Kidney tubule cell (primary cell): ENCODE data around the gene FAT3.

Experiments used
- DNase-seq: peaks from one replicate; pipeline ENCODE4 v3.0.0-alpha.2; 2018; ENCODE audit warnings: low spot score

Gene FAT3

DNA sequence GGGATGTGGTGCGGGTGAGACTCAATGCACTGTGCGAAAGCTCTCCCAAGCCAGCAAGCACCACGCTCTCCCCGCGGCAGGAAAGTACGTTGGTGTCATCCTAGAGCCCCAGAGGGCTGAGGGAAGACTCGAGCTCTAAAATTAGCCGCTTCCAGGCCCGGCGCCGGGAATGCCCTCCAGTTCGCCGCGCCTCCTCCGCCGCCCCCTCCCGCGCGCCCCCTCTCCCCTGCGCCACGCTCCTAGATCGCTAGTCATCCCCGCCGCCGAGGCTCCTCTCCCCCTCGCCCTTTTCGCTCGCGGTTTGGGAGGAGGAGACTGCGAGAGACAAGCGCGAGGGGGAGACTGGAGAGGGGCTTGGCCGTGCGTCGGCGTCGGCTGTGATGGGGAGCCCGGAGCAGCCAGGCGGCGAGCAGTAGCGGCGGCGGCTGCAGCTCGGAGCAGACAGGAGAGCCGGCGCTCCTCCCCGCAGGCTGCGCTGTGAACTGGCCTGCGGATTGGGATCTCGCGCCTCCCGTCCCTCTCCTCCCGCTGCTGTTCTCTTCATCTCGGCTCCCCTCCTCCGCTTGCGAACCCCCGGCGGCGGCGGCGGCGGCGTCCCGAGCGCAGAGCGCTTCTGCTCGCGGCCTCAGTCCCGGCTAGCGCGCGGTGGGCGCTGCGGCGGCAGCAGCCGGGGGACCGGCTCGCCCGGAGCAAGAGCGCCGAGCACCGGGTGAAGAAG lies at the start of gene FAT3:
Gene FAT3 (plus strand): TSS at position 412 of the 718 bp plus-strand sequence. CDS start 127,295 bp downstream, outside the sequence.
- DNase-seq, result peak; percentile 53

- no peak for DNase-seq
Observed at GRCh38 chr11:92179017-92179670, 45.5 kb upstream of the FAT3 start.

- no peak for DNase-seq
Observed at GRCh38 chr11:92180226-92180625, 44.4 kb upstream of the FAT3 start.

DNA sequence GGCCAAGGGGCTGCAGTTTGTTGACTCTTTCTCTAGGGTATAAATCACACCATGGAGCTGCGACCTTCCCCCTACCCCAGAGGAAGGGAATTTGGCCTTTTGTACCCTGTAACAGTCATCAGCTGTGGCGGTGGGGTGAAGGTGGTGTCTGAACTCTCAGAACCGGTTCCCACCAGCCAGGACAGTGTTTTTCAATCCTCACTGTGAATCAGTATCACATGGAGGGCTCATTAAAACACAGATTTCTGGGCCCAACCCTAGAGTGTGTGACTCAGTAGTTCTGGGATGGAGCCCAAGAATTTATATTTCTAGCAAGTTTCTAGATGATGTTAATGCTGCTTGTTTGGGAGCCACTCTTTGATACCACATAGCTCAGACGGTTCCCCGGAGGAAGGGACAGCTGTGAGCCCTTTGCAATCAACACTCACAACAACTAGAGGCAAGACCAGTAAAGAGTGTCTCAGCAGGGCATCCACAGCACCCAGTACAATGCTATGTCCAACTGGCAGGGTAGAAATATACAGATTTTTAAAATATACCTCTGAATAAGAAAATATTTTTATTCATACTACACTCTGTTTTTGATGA lies 43.9 kb upstream of the FAT3 start:
- DNase-seq, result peak; percentile 73

DNA sequence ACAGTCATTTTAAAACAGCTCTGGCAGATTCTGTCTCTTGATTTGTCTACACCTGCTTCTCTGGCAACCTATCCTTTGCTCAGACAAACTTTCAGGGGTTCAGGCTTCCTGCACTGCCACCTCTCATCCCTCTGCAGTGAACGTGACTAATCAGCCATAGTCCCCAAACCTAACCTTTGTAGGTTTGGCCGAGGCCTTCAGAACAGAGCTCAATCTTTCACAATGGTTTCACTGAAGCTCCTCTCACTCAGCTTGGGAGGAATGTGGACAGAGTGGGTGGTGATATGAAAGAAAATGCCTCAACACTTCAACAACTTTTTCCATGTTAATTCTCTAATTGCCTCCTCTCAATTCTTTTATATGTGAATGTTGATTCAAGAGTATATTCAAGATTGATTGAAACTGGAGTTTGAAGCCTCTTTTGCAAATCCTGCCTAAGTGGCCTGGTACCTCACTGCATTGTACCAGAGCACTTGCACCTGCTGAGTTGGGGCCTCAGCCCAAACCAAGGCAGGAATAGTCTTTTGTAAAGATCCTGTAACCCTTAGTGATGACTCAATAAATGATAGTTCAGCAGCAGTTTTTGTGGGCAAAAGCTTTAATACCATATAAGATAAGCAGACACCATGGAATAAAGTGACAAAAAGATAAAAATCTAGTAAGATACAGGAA lies 33.9 kb upstream of the FAT3 start:
- no peak for DNase-seq

DNA sequence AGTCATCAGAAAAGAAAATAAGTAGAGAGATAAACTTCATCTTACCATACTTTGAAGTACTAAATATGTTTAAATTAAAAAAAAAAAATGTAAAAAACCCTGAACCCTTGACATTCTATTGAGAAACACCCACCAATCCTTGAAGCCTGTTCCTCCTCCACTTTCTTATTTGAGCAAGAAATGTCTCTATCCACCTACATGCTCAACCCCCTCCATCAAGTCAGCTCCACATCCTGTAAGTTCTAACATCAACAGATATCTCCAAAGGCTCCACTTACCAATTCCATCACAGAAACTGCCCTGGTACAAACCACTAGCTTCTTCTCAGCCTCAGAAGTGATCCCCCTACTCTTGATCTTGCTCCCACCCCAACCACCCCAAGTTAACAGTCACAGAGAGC lies 32.5 kb upstream of the FAT3 start:
- DNase-seq, result no peak

GRCh38 chr11:92198268-92198667 lies 26.4 kb upstream of the FAT3 start:
- DNase-seq, result no peak

DNA sequence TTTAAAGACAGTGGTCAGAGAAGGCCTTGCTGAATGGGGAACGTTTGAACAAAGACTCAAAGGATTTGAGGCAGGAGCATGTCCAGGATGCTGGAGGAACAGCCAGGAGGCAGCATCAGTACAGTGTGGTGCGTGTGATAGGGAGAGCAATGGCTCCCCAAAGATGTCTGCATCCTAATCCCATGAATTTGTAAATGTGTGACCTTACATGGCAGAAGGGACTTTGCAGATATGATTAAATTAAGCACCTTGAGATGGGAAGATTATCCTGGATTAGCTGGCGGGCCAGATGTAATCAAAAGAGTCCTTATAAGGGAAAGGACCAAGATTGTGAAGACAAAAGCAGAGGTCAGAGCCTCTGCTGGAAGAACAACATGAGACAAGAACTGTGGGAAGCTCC lies 24.6 kb upstream of the FAT3 start:
- DNase-seq, result no peak

GRCh38 chr11:92204731-92205130 lies 19.9 kb upstream of the FAT3 start:
- no peak for DNase-seq

GRCh38 chr11:92206441-92206840 lies 18.2 kb upstream of the FAT3 start:
- no peak for DNase-seq

DNA sequence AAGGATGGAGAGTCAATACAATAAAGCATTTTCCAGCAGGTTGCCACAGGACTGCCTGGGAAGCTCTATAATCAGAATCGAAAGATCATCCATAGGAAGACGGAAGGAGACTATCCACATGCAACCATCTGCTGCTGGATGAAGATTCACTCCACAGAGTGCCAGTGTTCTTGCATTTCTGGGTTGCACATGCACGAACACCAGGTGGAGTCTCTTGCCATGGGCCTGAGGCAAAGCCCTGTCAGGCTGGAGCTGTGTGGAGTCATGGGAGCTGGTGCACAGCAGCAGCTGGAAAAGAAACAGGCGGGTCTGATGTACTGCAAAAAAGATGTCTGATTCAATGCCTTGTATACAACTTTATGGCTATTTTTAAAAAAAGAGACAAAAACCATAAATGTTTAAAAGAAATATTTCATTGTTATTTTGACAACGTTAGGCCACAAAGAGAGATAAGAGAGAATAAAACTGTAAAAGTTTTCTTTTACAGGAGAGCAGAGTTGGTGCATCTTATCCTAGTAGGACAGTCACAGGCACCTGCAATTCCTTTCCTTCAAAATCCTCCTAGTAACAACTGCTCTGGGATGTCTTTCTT lies 12.9 kb upstream of the FAT3 start:
- peak; percentile 38 for DNase-seq

DNA sequence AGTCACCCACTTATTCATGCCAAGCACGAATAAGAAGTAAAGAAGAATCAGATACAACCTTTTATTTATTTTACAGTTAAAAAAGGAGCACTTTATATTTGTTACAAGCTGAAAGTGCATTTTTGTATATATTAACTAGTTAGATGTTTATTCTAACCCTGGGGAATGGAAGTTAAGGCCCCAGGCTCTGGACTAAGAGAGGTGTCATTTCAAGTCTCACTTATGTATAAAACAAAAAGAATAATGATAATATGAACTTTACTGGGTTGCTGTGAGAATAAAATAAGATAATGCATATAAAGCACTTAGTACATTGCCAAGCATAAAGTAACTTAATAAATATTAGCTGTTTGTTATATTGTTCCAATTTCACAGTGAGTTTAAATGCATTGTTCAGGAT lies 12.1 kb upstream of the FAT3 start:
- DNase-seq, result no peak

DNA sequence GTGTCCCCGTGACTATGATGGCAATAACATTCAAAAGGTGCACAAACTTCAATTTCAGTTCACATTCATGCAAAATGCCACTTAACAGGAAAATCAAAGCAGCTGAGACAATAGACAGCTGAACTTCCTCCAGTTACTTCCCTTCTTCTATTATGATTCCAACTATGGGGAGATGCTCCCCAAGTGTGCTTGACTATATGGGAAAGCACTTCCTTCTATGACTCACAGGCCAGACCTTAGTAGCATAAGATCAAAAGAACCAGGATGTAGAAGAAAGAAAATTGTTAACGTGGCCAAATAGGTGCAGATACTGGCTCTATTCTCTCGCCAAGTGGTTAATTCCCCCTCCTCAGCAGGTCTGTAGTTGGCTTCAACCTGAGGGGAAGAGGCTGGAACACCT lies 7.8 kb upstream of the FAT3 start:
- peak; percentile 28 for DNase-seq

DNA sequence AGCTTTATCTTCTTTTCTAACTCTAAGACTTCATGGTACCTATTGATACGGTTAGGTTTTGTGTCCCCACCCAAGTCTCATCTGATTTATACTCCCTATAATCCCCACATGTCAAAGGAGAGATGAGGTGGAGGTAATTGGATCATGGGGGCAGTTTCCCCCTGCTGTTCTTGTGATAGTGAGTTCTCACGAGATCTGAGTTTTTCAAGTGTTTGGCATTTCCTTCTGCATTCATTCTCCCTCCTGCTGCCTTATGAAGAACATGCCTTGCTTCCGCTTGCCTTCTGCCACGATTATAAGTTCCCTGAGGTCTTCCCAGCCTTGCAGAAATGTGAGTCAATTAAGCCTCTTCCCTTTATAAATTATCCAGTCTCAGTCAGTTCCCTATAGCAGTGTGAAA lies 5.1 kb upstream of the FAT3 start:
- DNase-seq, result no peak

GRCh38 chr11:92222701-92223100 lies 1.9 kb upstream of the FAT3 start:
- DNase-seq, result no peak

DNA sequence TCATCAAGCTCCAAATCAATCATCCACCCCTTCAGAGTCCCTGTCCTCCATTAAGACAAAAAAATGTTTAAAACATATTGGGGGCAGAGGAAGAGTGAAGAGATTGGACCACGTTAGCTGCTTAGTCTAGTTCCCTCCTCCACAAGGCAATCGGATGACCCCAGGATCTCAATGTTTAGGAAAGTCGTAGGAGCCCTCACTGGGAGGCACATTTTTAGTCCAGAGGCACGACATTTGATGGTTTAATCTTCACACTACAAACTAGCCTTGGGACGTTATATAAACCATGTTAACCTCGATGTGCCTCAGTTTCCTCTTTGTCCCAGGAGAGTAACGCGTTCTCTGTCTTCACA lies 588 bp upstream of the FAT3 start:
- no peak for DNase-seq

DNA sequence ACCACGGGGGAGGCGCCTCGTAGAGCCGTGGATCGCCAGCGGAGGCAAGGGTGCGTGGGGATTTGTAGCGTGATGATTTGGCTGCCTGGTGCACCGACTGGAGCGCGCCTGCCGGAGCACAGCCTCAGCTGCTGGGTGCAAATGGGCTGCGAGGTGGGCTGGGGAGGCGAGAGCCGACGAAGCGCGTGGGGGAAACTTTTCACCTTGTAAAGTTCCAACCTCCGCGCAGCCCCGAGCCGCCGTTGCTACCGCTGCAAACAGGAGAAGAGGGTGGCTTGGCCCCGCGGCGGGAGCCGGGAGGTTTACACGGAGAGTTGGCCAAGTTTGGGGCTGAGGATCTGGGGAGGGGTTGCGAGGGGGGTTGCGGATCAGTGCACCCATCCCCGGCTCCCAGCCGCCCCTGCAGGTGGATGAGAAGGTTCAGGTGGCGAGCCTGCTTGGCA lies 528 bp downstream of the FAT3 start:
- DNase-seq, result no peak

- no peak for DNase-seq
Observed at GRCh38 chr11:92225568-92226330, 1.1 kb downstream of the FAT3 start.

DNA sequence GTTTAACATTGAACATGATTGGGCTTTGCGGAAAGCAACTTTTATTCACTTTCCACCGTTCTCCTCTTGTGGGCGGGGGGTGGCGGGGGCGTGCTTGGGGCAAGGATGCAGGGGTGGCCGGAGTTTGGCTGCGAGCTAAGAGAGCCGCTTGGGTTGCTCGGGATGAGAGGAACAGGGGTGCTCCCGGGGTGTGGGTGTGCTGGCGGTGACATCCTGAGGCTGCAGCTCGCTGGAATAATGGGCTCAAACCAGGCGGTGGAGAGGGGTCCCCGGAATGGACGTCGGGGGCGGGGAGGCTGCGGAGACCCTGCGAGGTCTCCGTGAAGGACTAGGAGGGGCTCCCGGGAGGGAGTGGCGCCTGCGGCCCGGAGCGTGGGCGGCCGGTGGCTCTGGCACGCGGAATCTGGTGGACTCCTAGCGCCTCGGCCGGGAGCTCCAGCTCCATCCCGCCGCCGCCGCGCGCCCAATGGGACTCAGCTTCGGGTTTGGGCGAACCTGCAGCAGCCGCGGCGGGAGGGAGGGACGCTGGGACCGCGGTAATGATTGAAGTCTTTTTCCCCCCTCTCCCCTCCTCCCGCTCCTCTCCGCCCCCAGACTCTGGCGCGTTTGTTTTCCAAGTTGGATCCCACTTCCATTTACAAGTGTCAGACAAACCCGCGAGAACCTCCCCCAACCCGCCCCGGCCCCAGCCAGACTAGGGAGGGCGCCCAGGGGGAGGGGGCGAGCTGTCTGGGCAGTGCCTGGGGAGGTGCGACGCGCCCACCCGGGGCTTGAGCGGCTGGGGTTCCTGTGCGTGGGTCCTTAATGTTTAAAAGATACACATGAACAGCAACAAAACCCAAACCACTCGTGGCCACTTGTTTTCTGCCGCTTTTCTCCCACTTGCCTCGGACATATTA lies 2.0 kb downstream of the FAT3 start:
- no peak for DNase-seq

DNA sequence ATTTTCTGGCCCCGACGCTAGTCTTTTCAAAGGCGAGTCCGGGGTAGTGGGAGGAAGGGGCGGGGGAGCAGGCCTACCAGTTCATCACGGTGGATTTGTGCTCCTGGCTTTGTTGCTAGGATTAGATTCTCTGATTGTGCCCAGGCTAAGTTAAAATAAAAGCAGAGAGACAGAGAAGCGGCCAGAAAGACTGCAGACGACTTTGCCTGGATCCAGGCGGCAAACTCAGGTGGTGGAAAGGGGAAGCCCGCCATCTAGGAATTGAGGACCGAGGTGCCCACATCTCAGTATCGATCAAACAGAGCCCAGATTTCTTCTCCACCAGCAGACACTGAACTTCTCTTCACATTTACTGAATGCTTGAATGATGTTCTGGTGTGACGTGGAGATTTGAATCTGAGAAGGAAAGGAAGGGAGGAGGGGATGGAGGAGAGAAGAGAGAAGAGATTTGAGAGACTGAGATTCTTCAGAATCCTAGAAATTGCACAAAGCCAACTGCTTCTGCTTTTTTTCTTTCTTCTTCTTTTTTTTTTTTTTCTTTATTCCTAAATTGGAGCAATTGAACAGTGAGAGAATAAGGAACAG lies 2.7 kb downstream of the FAT3 start:
- DNase-seq, result no peak
